HG02973 (cell line): ENCODE results near the gene LYZL4.

Experiments
- ATAC-seq: cut with Tn5 transposase; IDR thresholded peaks from one replicate; pipeline ENCODE4 v1.9.1; 2021; ENCODE audit warnings: moderate library complexity; ENCODE audit not compliant: unreplicated experiment

LYZL4 gene

GRCh38 chr3:42375121-42375800 lies 35.1 kb downstream of the LYZL4 start:
- no peak for ATAC-seq

GRCh38 chr3:42371776-42372175 lies 38.6 kb downstream of the LYZL4 start:
- no peak for ATAC-seq

- no peak for ATAC-seq
These were observed 40.6 kb downstream of the LYZL4 start for GRCh38 chr3:42369832-42370231.

GRCh38 chr3:42369304-42369703 lies 41.1 kb downstream of the LYZL4 start:
- no peak for ATAC-seq

- ATAC-seq: no peak
These were observed 41.5 kb downstream of the LYZL4 start for GRCh38 chr3:42368861-42369260.

GRCh38 chr3:42367903-42368302 lies 42.5 kb downstream of the LYZL4 start:
- no peak for ATAC-seq

GRCh38 chr3:42366550-42366949 lies 43.9 kb downstream of the LYZL4 start:
- ATAC-seq: no peak

- no peak for ATAC-seq
These were observed 53.1 kb downstream of the LYZL4 start for GRCh38 chr3:42357335-42357734.

- ATAC-seq: no peak
These were observed 54.8 kb downstream of the LYZL4 start for GRCh38 chr3:42355612-42356011.

GRCh38 chr3:42353631-42354030 lies 56.8 kb downstream of the LYZL4 start:
- no peak for ATAC-seq

- ATAC-seq: no peak
These were observed 59.2 kb downstream of the LYZL4 start for GRCh38 chr3:42351207-42351606.

GRCh38 chr3:42349765-42350594 lies 60.4 kb downstream of the LYZL4 start:
- ATAC-seq: no peak

- no peak for ATAC-seq
These were observed 62.5 kb downstream of the LYZL4 start for GRCh38 chr3:42347928-42348327.
